Measurements from ENCODE around the gene NEURL1B. TPM values are rescaled to one million over a fixed set of nuclear protein-coding genes. Genes with fewer than 3 reads are reported as not detected.

The NEURL1B gene, protein sequence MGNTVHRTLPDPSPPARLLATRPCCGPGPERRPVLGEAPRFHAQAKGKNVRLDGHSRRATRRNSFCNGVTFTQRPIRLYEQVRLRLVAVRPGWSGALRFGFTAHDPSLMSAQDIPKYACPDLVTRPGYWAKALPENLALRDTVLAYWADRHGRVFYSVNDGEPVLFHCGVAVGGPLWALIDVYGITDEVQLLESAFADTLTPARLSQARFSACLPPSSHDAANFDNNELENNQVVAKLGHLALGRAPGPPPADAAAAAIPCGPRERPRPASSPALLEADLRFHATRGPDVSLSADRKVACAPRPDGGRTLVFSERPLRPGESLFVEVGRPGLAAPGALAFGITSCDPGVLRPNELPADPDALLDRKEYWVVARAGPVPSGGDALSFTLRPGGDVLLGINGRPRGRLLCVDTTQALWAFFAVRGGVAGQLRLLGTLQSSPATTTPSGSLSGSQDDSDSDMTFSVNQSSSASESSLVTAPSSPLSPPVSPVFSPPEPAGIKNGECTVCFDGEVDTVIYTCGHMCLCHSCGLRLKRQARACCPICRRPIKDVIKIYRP
- total RNA-seq: 0.12 and 0.17 TPM in 2 replicates
- total RNA-seq (2013): 0.79 TPM
- 0.06 and 0.09 TPM in 2 replicates for polyA plus RNA-seq
- 0.64 TPM in 1 of 2 replicates, not detected in the other for polyA minus RNA-seq

DNA sequence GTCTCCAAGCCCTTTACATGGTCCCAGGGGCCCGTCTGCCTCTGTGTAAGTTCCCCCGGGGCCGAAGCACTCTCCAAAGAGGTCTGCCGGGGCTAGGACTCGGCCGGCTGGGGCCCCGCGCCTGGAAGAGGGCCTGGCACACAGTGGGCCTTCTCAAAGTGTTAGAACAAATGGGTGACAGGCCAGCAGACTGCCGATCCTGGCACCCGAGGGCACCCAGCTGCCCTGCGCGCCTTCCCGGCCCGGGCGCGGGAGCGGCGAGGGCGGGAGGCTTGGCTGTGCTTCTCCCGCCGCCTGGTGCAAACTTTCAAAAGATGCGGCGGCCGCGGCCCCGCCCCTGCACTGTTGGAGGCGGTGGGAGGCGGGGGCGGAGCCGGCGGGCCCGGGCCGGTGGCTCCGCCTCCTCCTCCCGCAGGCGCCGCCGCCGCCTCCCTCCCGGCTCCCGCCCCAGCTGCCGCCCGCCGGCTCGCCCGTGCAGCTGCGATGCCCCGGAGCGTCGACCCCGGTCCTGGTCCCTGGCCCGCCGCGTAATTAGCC lies at the start of gene NEURL1B:
TSS of gene NEURL1B (plus strand) at position 442 of the 537 bp plus-strand sequence. CDS start 144 bp downstream, outside the sequence.
- Histone ChIP-seq H3K9ac (ENCODE audit: low read length) (no peak within 1 kb of the TSS), H3K9me3 (ENCODE audit: control extremely low read depth in 1 of 3, control insufficient read depth in 2 of 3, insufficient read depth in 1 of 3, low read length in 2 of 3) (no peaks in the 10 kb centered on the region), H3K36me3 (replicated peaks in 1 of 2; ENCODE audit: control extremely low read depth in 1 of 2, control insufficient read depth in 1 of 2, extremely low read depth in 1 of 2, insufficient read depth in 2 of 2, low read length in 1 of 2) (no peaks in the 10 kb centered on the region), H3K79me2 (ENCODE audit: control insufficient read depth, insufficient read depth, low read length) (no peaks in the 10 kb centered on the region), H3K4me3 (ENCODE audit: control extremely low read depth in 1 of 5, extremely low read depth in 1 of 5, insufficient read depth in 1 of 5, low read depth in 2 of 5, low read length in 4 of 5) (peak within 1 kb of the TSS in 4 of 5 experiments; percentile 3 to 48 (median 28)), H3K4me2 (replicated peaks; ENCODE audit: low read depth, low read length, poor library complexity, severe bottlenecking) (peak within 1 kb of the TSS; percentile 75), H3K27me3 (replicated peaks in 1 of 4; ENCODE audit: control extremely low read depth in 1 of 4, control insufficient read depth in 3 of 4, insufficient read depth in 4 of 4, low read length in 3 of 4) (peaks cover 0 to 40% (median 23%) of the 10 kb centered on the region in 4 experiments), H2AFZ (ENCODE audit: insufficient read depth, low read depth, low read length, poor library complexity, severe bottlenecking) (peak within 1 kb of the TSS; percentile 28), H4K20me1 (ENCODE audit: control insufficient read depth, insufficient read depth, low read length, poor library complexity, severe bottlenecking) (no peaks in the 10 kb centered on the region), H3K4me1 (ENCODE audit: control insufficient read depth in 2 of 2, insufficient read depth in 2 of 2, low read length in 2 of 2) (peaks cover 12 to 14% of the 10 kb centered on the region in 2 donors), H3K27ac (ENCODE audit: low read length in 2 of 2) (no peak within 1 kb of the TSS)
- Mint-ChIP-seq H3K27ac (no peak within 1 kb of the TSS), H3K4me1 (peaks cover 9% of the 10 kb centered on the region), H3K4me3 (peak within 1 kb of the TSS; percentile 62), H3K9me3 (ENCODE audit: insufficient read depth) (no peaks in the 10 kb centered on the region), H3K27me3 (peaks cover 47% of the 10 kb centered on the region)
- under 1% methylated on average over 53 of the region's 54 CpGs for WGBS (ENCODE audit: insufficient coverage)
- ChIA-PET CTCF (no interaction called here), POLR2A (no interaction called here)
- TF ChIP-seq CTCF (IDR thresholded peaks at IDR 0.05): no peak
- TF ChIP-seq EZH2 (IDR thresholded peaks at IDR 0.05; ENCODE audit: borderline replicate concordance, insufficient read depth, low read depth, low read length, poor library complexity, severe bottlenecking): no peak
- ATAC-seq (ENCODE audit: low read depth) (peak; percentile 72), DNase-seq (peak; percentile 30)
- intact Hi-C loops (cut with micrococcal nuclease): no loop called here

All from B cell (primary cell).